B cell (primary cell): ENCODE data around the gene PLAAT5. TPM values are rescaled to one million over a fixed set of nuclear protein-coding genes. Genes with fewer than 3 reads are reported as not detected.

Experiments used
- ATAC-seq: fragments of 200-7000 bp; cut with Tn5 transposase; one replicate; pipeline ENCODE4 v1.10.0; 2021; ENCODE audit warnings: low read depth, mild to moderate bottlenecking, moderate number of reproducible peaks, moderate library complexity
- CTCF ChIA-PET: fragments of 350-600 bp; sonication (Branson Sonifier 250); formaldehyde crosslinking; loops from one replicate; lab custom pipeline; 2021; ENCODE audit warnings: antibody characterized with exemption, inconsistent platforms; lab: Charles Lee
- POLR2A ChIA-PET: fragments of 350-600 bp; sonication (Branson Sonifier 250); formaldehyde crosslinking; loops from one replicate; lab custom pipeline; 2021; ENCODE audit warnings: antibody characterized with exemption; lab: Charles Lee
- DNase-seq: peaks from one replicate; pipeline ENCODE4 v3.0.0; 2013
- H2AFZ ChIP-seq: 2 replicates; pipeline ENCODE4 v1.6.1; 2012; ENCODE audit warnings: mild to moderate bottlenecking, low read depth, low read length; ENCODE audit not compliant: insufficient read depth, poor library complexity, severe bottlenecking
- H3K27ac ChIP-seq, 2 donors: 1 replicate in 1 of 2; 2 replicates in 1 of 2; pipeline ENCODE4 v1.5.1; 2012 to 2013; ENCODE audit warnings: low read length in 2 of 2, mild to moderate bottlenecking in 2 of 2, moderate library complexity in 1 of 2
- H3K27me3 ChIP-seq, 4 experiments: fragments of 200-600 bp in 1 of 4; sonication (generic) in 1 of 4; replicated peaks in 1 of 4; 1 replicate in 2 of 4; 2 replicates in 2 of 4; pipeline versions ENCODE4 v1.6.1 to v1.7.0; 2013 to 2016; ENCODE audit warnings: low read length in 3 of 4, mild to moderate bottlenecking in 2 of 4, mixed read lengths in 1 of 4, moderate library complexity in 1 of 4; ENCODE audit not compliant: insufficient read depth in 4 of 4, control insufficient read depth in 3 of 4; ENCODE audit errors: control extremely low read depth in 1 of 4
- H3K36me3 ChIP-seq, 2 experiments: replicated peaks in 1 of 2; 1 replicate in 1 of 2; 2 replicates in 1 of 2; pipeline versions ENCODE4 v1.6.1 to v1.7.1; 2013; ENCODE audit warnings: low read length in 1 of 2; ENCODE audit not compliant: insufficient read depth in 2 of 2, control insufficient read depth in 1 of 2; ENCODE audit errors: control extremely low read depth in 1 of 2, extremely low read depth in 1 of 2
- H3K4me1 ChIP-seq, 2 donors: fragments of 200-600 bp in 1 of 2; sonication (generic) in 1 of 2; 1 replicate in 1 of 2; 2 replicates in 1 of 2; pipeline versions ENCODE4 v1.5.1 to v1.6.1; 2013 to 2017; ENCODE audit warnings: low read length in 2 of 2; ENCODE audit not compliant: control insufficient read depth in 2 of 2, insufficient read depth in 2 of 2
- H3K4me2 ChIP-seq: replicated peaks from 2 replicates; pipeline ENCODE3; 2012; ENCODE audit warnings: mild to moderate bottlenecking, low read depth, low read length; ENCODE audit not compliant: poor library complexity, severe bottlenecking
- H3K4me3 ChIP-seq, 5 experiments: fragments of 200-600 bp in 1 of 5; sonication (generic) in 1 of 5; 1 replicate in 3 of 5; 2 replicates in 2 of 5; pipeline versions ENCODE4 v1.5.1 to v1.7.0; 2011 to 2016; ENCODE audit warnings: low read length in 4 of 5, mild to moderate bottlenecking in 4 of 5, low read depth in 2 of 5, control low read depth in 1 of 5, moderate library complexity in 1 of 5; ENCODE audit not compliant: insufficient read depth in 1 of 5; ENCODE audit errors: control extremely low read depth in 1 of 5, extremely low read depth in 1 of 5
- H3K79me2 ChIP-seq: fragments of 200-600 bp; sonication (generic); one replicate; pipeline ENCODE4 v1.6.0; 2016; ENCODE audit warnings: low read length; ENCODE audit not compliant: control insufficient read depth, insufficient read depth
- H3K9ac ChIP-seq: fragments of 200-600 bp; sonication (generic); 2 replicates; pipeline ENCODE4 v1.6.1; 2017; ENCODE audit warnings: mild to moderate bottlenecking, low read length, moderate library complexity
- H3K9me3 ChIP-seq, 3 donors: one replicate each; pipeline versions ENCODE4 v1.6.1 to v1.7.1; 2013; ENCODE audit warnings: low read length in 2 of 3; ENCODE audit not compliant: control insufficient read depth in 2 of 3, insufficient read depth in 1 of 3; ENCODE audit errors: control extremely low read depth in 1 of 3
- H4K20me1 ChIP-seq: 2 replicates; pipeline ENCODE4 v1.6.0; 2012; ENCODE audit warnings: mild to moderate bottlenecking, low read length; ENCODE audit not compliant: insufficient read depth, control insufficient read depth, poor library complexity, severe bottlenecking
- H3K27ac Mint-ChIP-seq: one replicate; pipeline ENCODE4 v1.8.0; 2021; ENCODE audit warnings: mixed read lengths
- H3K27me3 Mint-ChIP-seq: one replicate; pipeline ENCODE4 v1.8.0; 2021; ENCODE audit warnings: mixed read lengths
- H3K4me1 Mint-ChIP-seq: one replicate; pipeline ENCODE4 v1.8.0; 2021; ENCODE audit warnings: mixed read lengths
- H3K4me3 Mint-ChIP-seq: one replicate; pipeline ENCODE4 v1.8.0; 2021; ENCODE audit warnings: mixed read lengths
- H3K9me3 Mint-ChIP-seq: one replicate; pipeline ENCODE4 v1.8.0; 2022; ENCODE audit warnings: mixed read lengths; ENCODE audit not compliant: insufficient read depth
- EZH2 ChIP-seq: IDR thresholded peaks from 2 replicates; pipeline ENCODE4 v1.6.1; 2012; ENCODE audit warnings: borderline replicate concordance, low read depth, mild to moderate bottlenecking, moderate library complexity, low read length; ENCODE audit not compliant: insufficient read depth, poor library complexity, severe bottlenecking
- WGBS: methylation state at CpG from one replicate; pipeline ENCODE4 v1.1.5; 2013; ENCODE audit warnings: missing lambda C conversion rate; ENCODE audit not compliant: insufficient coverage; 5-methylcytosine and 5-hydroxymethylcytosine counted together
- intact Hi-C: fragments of 100-400 bp; cut with micrococcal nuclease; formaldehyde crosslinking; loops from one replicate; pipeline ENCODE4 v1.10.0; 2022
- polyA plus RNA-seq: library from polyadenylated mRNA; depleted of rRNA; stranded (reverse); fragments of >200 nt; gene quantifications from 2 replicates; pipeline ENCODE4 v1.2.3, GENCODE V29; 2012
- total RNA-seq, 2 donors: library from RNA; stranded (reverse); fragments of 120-200 nt in 1 of 2; gene quantifications; 1 replicate in 1 of 2; 2 replicates in 1 of 2; pipeline versions ENCODE4 v1.2.3 to v1.2.4, GENCODE V29; 2013 to 2022
- TF ChIP-seq, protein P1 (sequence below): fragments of 200-600 bp; IDR thresholded peaks from one replicate; pipeline ENCODE4 v1.8.0; 2022; ENCODE audit warnings: antibody characterized with exemption, mild to moderate bottlenecking

The PLAAT5 gene
- total and polyA plus RNA-seq, 2 donors (not counting 1 experiment from before 2014, with no cell fraction given), result not detected

DNA sequence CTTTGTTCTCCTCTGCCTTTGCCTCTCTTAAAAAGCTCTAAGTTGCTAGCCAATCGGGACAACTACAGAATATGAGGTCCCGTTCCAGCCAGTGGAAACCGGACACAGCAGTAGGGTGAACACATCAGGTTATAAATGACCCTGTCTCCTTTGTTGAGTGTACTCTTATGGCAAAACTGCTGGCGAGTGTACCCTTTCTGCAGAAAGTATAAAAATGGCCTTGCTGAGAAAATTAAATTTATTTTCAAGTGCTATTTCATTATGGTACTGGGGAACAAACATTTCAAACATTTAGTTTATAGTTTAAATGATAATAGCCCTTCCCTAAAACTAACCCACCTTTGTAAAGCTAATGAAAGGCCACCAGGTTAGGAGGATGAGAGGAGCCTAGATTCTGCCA lies 8.9 kb upstream of the PLAAT5 start:
- Mint-ChIP-seq H3K27ac (no peak overlapping the region), H3K4me1 (no peaks in the 10 kb centered on the region), H3K4me3 (no peak overlapping the region), H3K9me3 (peaks cover 9% of the 10 kb centered on the region), H3K27me3 (peaks cover 34% of the 10 kb centered on the region)
- Histone ChIP-seq H3K9me3 (peaks cover 1 to 17% (median 14%) of the 10 kb centered on the region in 3 donors), H2AFZ (no peak overlapping the region), H3K9ac (no peak overlapping the region), H3K4me3 (no peak overlapping the region), H3K4me2 (no peak overlapping the region), H3K27ac (no peak overlapping the region), H3K4me1 (no peaks in the 10 kb centered on the region), H3K36me3 (no peaks in the 10 kb centered on the region), H4K20me1 (no peaks in the 10 kb centered on the region), H3K79me2 (no peaks in the 10 kb centered on the region), H3K27me3 (peaks cover 0 to 19% (median 3%) of the 10 kb centered on the region in 4 experiments)
- DNase-seq (no peak), ATAC-seq (no peak)
- CTCF ChIA-PET, result no interaction called here
- 70% methylated on average over 2 of the region's 4 CpGs for WGBS
- intact Hi-C loops, result no loop called here
- TF ChIP-seq, protein P1, sequence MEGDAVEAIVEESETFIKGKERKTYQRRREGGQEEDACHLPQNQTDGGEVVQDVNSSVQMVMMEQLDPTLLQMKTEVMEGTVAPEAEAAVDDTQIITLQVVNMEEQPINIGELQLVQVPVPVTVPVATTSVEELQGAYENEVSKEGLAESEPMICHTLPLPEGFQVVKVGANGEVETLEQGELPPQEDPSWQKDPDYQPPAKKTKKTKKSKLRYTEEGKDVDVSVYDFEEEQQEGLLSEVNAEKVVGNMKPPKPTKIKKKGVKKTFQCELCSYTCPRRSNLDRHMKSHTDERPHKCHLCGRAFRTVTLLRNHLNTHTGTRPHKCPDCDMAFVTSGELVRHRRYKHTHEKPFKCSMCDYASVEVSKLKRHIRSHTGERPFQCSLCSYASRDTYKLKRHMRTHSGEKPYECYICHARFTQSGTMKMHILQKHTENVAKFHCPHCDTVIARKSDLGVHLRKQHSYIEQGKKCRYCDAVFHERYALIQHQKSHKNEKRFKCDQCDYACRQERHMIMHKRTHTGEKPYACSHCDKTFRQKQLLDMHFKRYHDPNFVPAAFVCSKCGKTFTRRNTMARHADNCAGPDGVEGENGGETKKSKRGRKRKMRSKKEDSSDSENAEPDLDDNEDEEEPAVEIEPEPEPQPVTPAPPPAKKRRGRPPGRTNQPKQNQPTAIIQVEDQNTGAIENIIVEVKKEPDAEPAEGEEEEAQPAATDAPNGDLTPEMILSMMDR, result no peak
- TF ChIP-seq EZH2, result no peak
- POLR2A ChIA-PET, result no interaction called here

DNA sequence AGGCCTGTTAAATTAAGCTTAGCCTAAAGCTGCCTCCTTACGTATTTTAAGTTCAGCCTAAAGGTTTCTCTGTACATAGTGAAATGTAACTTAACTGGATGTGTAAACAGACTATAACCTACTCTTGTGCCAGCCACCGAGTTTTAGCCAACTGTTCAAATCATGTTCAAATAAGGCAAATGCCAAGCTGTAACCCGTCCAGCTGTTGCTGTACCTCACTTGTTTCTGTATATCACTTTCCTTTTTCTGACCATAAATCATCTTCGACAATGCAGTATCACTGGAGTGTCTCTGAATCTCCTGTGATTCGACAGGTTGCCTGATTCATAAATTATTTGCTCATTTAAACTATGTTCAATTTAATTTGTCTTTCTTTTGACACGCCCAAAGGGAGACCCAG lies 4.0 kb upstream of the PLAAT5 start:
- H3K4me1 Mint-ChIP-seq, result peaks cover 11% of the 10 kb centered on the region
- Histone ChIP-seq H3K9ac (no peak overlapping the region), H3K9me3 (peaks cover 1 to 12% (median 5%) of the 10 kb centered on the region in 3 donors), H3K27me3 (peaks cover 0 to 33% (median 23%) of the 10 kb centered on the region in 4 experiments), H3K79me2 (no peaks in the 10 kb centered on the region), H2AFZ (no peak overlapping the region), H3K36me3 (no peaks in the 10 kb centered on the region), H4K20me1 (no peaks in the 10 kb centered on the region), H3K4me1 (peaks cover 0 to 7% of the 10 kb centered on the region in 2 donors), H3K4me3 (no peak overlapping the region), H3K27ac (no peak overlapping the region), H3K4me2 (no peak overlapping the region)
- no peak for DNase-seq
- ChIA-PET POLR2A (no interaction called here), CTCF (no interaction called here)
- peaks cover 5% of the 10 kb centered on the region for H3K9me3 Mint-ChIP-seq
- no peak for TF ChIP-seq EZH2
- TF ChIP-seq, protein P1, result no peak
- H3K27ac Mint-ChIP-seq, result no peak overlapping the region
- ATAC-seq, result no peak
- WGBS, result 87% methylated on average over 3 of the region's 6 CpGs
- no peak overlapping the region for H3K4me3 Mint-ChIP-seq
- intact Hi-C loops, result no loop called here
- peaks cover 65% of the 10 kb centered on the region for H3K27me3 Mint-ChIP-seq
